GM19099 (cell line): ENCODE measurements around the gene ATP5ME.

Source experiments
- POLR2A ChIP-seq: IDR thresholded peaks from 3 replicates; pipeline ENCODE4 v1.6.1; 2011; ENCODE audit warnings: low read depth; ENCODE audit not compliant: insufficient read length; ENCODE audit errors: extremely low read depth

The ATP5ME gene

DNA sequence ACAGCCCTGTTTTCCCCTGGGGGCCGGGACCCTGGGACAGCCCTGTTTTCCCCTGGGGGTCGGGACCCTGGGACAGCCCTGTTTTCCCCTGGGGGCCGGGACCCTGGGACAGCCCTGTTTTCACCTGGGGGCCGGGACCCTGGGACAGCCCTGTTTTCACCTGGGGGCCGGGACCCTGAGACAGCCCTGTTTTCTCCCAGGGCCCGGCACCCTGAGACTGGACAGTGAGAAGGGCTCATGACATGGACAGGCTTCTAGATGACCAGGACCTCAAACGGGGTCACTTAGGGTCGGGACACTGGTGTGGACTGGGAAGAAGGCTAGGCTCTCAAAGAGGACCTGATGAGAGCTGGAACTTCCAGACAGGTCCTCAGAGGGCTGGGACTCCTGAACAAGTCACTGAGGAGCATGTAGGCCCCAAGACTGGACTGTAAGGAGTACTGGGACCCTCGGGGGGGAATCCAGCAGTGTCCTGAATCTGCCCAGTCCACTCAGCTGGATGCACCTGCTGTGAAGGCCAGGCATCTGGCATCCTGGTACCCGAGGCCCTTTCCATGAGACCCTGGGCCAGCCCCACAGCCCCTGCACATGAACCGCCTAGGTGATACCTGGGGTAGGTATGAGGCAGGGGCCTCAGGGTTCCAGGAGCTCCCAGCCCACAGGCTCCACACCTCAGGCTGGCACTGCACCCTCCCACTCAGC lies 34.0 kb upstream of the ATP5ME start:
- TF ChIP-seq POLR2A: no peak

DNA sequence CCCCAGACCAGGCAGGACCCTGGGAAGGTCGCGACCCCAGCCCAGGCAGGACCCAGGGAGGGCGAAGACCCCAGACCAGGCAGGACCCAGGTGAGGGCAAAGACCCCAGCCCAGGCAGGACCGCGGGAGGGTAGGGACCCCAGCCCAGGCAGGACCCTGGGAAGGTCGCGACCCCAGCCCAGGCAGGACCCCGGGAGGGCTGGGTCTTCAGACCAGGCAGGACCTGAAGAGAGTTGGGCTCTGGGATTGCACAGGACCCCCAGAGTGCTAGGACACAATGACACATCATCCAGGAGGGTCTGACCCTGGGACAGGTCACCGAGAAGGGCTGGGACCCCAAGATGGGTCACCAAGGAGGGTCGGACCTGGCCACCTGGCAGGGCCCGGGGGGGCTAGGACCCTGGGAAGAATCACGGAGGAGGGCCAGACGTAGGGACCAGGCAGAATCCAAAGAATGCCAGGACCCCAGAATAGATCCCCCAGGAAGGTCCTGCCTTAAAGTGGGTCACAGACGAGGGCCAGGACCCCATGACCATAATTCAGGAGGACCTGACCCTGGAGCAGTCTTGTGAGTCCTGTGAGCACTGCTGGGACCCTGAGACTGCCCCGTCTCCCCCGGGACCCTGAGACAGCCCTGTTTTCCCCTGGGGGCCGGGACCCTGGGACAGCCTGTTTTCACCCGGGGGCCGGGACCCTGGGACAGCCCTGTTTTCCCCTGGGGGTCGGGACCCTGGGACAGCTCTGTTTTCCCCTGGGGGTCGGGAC lies 32.9 kb upstream of the ATP5ME start:
- TF ChIP-seq POLR2A: no peak

DNA sequence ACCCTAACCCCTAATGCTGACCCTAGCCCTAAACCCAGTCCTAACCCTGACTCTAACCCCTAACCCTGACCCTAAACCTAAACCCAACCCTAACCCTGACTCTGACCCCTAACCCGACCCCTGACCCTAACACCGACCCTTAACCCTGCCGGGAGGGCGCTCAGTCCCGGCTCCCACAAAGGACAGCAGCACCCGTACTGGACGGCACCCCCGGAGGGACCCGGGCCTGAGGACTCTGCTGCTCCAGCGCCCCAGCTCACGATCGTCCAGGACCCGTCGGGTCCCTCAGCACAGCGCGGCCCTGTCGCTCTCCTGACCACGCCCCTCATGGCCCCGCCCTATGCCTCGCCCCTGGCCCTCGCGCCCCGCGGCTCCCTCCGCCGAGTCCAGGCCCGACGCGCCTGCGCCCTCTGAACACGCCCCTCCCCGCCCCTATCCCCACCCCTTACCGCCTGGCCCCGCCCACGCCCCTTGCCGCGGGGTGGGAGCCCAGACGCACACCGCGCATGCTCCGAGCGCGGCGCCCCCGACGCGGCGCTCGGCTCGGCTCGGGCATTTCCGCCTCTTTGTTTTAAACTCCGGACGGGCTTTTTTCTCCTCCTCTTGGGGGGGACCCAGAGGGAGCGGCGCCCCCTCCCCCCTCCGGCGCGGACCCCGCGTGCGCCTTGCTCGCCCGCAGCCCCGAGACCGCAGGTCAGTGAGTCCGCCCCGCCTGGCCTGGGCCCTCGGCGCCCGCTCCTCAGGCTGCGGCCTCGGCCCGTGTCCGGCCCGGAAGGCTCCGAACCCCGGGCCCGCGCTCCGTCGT lies 31.4 kb upstream of the ATP5ME start, which contains the start of gene PCGF3:
TSS of gene PCGF3 (plus strand) at position 555 of the 805 bp plus-strand sequence. CDS start 27,849 bp downstream, outside the sequence.
- TF ChIP-seq POLR2A: peak; percentile 58

DNA sequence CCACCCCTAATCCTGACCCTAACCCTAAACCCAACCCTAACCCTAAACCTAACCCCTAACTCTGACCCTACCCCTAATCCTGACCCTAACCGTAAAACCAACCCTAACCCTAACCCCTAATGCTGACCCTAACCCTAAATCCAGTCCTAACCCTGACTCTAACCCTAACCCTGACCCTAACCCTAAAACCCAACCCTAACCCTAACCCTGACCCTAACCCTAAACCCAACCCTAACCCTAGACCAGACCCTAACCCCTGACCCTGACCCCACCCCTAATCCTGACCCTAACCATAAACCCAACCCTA lies 30.8 kb upstream of the ATP5ME start:
- no peak for TF ChIP-seq POLR2A

DNA sequence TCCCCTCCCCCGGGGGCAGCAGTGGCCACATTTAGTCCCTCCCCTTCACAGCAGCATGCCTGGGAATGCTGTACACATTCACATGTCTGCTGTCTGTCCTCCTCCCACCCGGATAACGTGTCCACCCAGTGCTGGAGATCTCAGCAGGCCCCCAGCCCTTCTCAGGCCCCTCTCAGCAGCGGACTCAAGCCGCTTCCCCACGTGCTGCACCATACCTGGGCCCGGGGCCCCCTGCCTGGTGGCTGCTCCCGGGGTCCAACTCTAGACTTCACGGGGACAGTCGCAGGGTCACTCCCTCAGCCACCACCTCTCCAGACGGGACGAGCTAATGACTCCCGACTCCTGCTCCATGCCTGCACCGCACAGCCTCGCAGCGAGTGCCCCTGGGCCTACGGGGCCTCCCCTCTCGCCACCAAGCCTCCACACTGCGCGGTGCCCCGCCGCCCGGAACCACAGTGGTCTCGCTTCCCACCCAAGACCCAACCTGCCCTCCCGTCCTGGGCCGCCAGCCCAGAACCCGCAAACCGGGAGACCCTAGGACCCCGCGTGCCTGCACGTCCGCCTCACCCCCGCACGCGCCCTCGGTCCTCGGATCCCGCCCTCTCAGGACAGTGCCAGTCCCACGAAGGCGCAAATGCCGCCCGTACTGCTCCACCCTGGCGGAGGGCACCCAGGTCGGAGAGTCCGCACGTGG lies 30.3 kb upstream of the ATP5ME start:
- TF ChIP-seq POLR2A: no peak

DNA sequence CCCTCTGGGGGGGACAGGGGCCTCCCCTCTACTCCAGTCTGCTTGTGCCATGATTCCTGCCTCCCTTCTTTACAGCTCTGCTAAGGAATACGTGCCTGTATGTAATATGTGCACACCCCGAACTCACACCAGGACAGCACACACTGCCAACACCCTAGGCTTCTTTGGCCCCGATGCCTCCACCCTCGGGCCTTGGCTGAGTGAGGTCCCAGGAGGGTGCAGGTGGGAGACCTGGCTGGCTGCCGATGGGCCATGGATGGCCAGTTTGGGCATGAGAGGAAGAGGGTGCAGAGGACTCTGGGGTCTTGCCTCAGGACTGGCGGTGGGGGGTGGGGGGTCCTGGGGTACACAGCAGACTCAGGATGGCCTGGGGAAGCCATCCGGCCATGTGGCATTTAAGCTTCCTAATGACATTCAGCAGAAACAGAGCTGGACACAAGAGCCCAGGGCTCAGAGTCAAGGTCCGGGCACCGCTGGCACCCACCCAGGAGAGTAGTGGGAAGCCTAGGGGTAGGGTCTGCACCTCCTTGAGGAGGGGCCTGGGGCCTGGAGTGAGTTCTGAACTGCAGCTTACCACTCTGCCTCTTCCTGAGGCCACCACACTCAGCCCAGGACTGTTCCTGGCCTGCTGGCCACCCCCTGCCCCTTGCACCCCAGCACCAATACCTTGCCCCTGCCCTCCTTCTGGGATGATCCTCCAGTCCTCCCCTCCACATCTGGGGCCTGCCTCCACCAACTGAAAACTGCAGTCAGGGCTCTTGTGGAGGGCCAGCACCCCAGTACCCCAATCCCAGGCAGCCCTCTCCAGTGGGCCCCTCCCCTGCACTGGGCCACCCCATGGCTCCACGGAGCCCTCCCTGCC lies 29.5 kb upstream of the ATP5ME start:
- no peak for TF ChIP-seq POLR2A

DNA sequence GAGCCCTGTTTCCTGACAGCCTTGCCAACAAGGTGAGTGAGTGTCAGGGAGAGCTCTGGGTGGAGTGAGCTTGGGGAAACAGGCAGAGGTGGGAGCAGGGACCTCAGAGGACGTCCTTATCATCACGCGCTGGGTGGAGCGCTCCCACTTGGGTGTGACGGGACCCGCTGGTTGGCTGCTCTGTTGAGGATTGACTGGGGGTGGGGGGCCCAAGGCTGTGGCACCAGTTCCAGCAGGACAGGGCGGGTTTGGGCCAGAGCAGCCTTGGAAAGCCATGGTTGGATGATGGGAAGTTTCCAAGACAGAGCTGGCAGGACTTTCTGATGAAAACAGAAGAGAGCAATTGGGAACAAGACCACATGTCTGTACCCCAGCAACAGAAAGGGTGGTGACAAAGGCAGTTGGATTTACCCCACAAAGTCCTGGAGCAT lies 28.6 kb upstream of the ATP5ME start:
- TF ChIP-seq POLR2A: no peak

DNA sequence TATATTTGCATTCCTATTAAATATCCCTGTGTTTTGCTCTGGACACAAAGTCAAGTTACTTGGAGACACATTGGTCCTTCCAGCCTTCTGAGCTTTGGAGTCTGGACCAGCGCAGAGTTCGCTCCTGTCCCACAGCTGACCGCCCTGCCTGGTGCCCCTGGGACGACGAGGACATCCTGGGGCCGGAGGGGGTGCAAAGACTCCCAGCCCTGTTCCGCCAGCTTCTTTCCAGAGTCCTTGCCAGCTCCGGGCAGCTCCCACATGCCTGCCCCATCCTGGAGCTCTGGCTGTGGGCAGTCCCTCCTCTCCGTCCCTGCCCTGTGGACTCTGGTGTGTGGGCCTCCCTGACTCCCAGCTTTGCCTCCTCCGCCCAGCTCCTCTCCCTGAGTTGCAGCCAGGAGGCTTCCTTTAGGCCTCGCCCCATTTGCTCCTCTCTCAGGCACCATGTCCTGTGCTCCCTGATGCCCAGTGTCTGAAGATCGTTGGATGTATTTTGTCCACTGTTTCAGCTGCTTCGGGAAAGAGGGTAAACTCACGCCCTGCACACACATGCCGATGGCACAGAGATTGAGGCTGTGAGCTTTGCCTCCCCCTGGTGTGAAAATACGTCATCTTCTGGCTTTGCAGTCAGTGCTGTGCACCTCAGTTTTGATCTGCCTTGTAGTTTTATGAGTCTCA lies 26.6 kb upstream of the ATP5ME start:
- TF ChIP-seq POLR2A: no peak

DNA sequence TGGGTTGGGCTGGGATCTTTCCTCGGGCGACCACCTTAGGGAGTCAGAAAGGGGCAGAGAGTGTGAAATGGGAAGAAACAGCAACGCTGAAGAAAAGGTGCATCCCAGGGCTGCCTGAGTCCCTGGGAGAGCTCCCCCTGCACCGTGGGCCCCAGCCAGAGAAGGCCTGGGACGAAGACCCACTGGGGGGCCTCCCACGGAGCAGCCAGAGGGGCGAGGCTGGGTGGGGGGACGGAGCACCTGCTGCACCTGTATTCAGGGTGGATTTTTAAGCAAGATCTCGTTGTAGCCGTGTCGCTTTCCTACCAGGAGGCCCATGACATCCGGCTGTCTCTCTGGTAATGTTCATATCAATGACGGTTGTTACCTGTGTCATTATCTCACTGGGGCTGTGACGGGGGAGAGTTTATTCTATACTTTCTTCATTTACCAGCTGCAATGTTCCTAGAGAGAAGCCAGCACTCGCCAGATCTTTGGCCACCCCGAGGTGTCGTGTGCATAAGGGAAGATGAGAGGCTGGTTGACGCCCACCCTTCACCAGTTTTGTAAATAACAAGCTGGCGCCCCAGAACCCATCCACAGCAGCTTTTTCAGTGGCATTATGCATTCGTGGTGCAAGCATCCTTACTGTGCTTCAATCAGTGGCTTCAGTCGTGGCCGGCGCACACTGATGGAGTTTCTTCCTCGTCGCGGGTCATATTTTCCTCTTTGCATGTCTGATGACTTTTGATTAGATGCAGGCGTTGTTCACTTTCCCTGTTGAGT lies 25.9 kb upstream of the ATP5ME start:
- no peak for TF ChIP-seq POLR2A

DNA sequence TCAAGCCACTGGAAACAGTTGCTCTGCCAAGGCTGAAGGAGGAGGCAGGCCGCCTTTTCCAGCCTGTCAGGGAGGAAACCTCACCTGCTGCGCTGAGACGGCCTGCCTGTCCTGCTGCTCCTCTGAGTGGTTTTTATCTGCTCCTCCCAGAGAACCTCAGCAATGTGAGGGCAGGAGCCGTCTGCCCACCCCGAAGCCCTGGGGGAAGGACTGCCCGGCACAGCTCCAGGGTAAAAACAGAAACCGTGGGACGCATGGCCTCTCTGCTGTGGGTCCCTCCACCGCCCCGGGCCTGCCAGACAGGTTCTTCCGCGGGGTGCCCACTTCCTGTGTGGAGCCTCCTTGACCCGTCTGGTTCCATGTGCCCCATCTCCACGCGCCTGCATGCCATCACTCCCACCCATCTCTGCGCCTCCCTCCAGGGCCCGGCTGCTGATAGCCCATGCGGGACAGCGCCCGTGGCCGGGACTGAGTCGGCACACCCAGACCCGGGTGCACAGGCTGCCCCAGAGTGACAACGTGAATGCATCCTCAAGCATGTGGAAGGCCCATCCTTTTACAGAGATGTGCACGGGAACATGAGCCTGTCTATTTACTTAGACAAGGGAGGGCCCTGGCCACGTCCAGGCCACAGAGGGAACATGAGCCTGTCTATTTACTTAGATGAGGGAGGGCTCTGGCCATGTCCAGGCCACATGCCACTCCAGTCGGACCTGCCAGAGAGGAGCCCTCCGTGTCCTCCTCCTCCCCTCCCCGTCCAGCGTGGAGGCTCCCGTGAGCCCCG lies 18.9 kb upstream of the ATP5ME start:
- no peak for TF ChIP-seq POLR2A

DNA sequence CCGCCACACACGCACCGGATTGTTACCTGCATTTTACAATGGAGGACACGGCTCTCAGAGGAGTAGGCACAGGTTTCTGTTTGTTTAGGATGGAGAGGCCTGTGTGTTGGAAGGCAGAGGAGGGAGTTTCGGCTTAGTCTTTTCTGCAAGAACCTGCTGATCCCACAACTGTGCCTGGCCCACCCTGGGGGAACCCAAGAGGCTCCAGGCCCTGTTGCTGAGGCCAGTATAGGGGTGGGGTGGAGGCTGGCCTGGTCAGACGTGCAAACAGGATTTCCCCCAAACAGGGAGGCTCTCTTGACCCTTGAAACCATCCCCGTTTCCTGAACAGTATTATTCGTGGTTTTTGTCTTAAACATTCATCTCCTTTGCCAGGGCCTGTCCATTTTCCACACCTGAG lies 15.6 kb upstream of the ATP5ME start:
- no peak for TF ChIP-seq POLR2A
